Body of pancreas (tissue), 4 donors: ENCODE results near the gene IQCM.

Experiments
- POLR2A ChIP-seq, 3 donors: fragments of 450-650 bp; IDR thresholded peaks; one replicate each; pipeline ENCODE4 v1.6.1; 2016; ENCODE audit warnings: antibody characterized with exemption in 3 of 3, mild to moderate bottlenecking in 2 of 3
- TF ChIP-seq, protein P1 (sequence below), 7 experiments: fragments of 450-650 bp in 4 of 7; fragments of 200-600 bp in 3 of 7; sonication (generic) in 3 of 7; IDR thresholded peaks; one replicate each; pipeline ENCODE4 v1.5.1; 2016 to 2019; ENCODE audit warnings: antibody characterized with exemption in 7 of 7

DNA sequence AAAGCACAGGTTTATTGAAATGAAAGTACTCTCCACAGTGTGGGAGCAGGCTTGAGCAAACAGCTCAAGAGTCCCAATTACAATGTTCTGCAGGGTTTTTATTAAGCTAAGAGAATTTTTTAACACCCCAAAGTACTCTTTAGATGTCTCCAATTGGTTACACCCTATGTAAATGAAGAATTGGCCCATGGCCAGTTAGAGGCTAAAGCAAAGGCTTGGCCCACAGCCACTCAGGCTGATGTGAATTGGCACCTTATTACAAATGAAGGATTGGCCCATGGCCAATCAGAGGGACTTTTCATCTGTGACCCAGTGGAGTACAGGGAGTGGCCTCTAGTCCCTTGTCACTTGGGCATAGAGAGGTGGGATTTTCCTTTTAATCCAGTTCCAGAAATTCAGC, 30.1 kb upstream of the IQCM start:
- no peak for TF ChIP-seq POLR2A (IDR thresholded peaks at IDR 0.05)
- TF ChIP-seq, protein P1, sequence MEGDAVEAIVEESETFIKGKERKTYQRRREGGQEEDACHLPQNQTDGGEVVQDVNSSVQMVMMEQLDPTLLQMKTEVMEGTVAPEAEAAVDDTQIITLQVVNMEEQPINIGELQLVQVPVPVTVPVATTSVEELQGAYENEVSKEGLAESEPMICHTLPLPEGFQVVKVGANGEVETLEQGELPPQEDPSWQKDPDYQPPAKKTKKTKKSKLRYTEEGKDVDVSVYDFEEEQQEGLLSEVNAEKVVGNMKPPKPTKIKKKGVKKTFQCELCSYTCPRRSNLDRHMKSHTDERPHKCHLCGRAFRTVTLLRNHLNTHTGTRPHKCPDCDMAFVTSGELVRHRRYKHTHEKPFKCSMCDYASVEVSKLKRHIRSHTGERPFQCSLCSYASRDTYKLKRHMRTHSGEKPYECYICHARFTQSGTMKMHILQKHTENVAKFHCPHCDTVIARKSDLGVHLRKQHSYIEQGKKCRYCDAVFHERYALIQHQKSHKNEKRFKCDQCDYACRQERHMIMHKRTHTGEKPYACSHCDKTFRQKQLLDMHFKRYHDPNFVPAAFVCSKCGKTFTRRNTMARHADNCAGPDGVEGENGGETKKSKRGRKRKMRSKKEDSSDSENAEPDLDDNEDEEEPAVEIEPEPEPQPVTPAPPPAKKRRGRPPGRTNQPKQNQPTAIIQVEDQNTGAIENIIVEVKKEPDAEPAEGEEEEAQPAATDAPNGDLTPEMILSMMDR (IDR thresholded peaks at IDR 0.05): no peak
